H1 (cell line): ENCODE results near the gene STXBP5. TPM values are rescaled to one million over a fixed set of nuclear protein-coding genes. Genes with fewer than 3 reads are reported as not detected.

Experiments used
- CTCF ChIA-PET: fragments of 300-600 bp; sonication (Branson Sonifier 250); formaldehyde crosslinking; loops from one replicate; lab custom pipeline; 2021; ENCODE audit not compliant: partially characterized antibody; lab: Charles Lee
- POLR2A ChIA-PET: fragments of 300-600 bp; sonication (Branson Sonifier 250); formaldehyde crosslinking; loops from one replicate; lab custom pipeline; 2021; ENCODE audit warnings: inconsistent platforms; ENCODE audit not compliant: partially characterized antibody; lab: Charles Lee
- DNase-seq, 2 experiments: peaks; one replicate each; pipeline versions ENCODE4 v3.0.0 to v3.0.0-alpha.2; 2010 to 2022; ENCODE audit warnings: low spot score in 2 of 2, low read depth in 1 of 2, mixed read lengths in 1 of 2
- FAIRE-seq: peaks from 2 replicates; lab custom pipeline; 2011; peaks lifted over from hg19 to GRCh38; lab: Jason Lieb, UNC
- H2AFZ ChIP-seq: 2 replicates; pipeline ENCODE4 v1.8.1; 2012; ENCODE audit warnings: low read length, inconsistent platforms
- H2AK5ac ChIP-seq: 2 replicates; pipeline ENCODE4 v1.6.1; 2013; ENCODE audit warnings: low read depth, low read length
- H2BK120ac ChIP-seq: replicated peaks from 2 replicates; pipeline ENCODE3; 2013; ENCODE audit warnings: low read depth, low read length, inconsistent platforms
- H2BK12ac ChIP-seq: 2 replicates; pipeline ENCODE4 v1.6.1; 2013; ENCODE audit warnings: low read depth, low read length
- H2BK15ac ChIP-seq: 2 replicates; pipeline ENCODE4 v1.6.1; 2013; ENCODE audit warnings: low read length
- H2BK20ac ChIP-seq: 2 replicates; pipeline ENCODE4 v1.6.1; 2013; ENCODE audit warnings: low read length
- H2BK5ac ChIP-seq: 2 replicates; pipeline ENCODE4 v1.6.1; 2013; ENCODE audit warnings: low read depth, low read length
- H3K14ac ChIP-seq: 2 replicates; pipeline ENCODE4 v1.6.1; 2013; ENCODE audit warnings: inconsistent platforms; ENCODE audit not compliant: insufficient read length
- H3K18ac ChIP-seq: 2 replicates; pipeline ENCODE4 v1.6.1; 2013; ENCODE audit warnings: low read length; ENCODE audit errors: extremely low read depth
- H3K23ac ChIP-seq: 2 replicates; pipeline ENCODE4 v1.6.1; 2013; ENCODE audit warnings: inconsistent platforms; ENCODE audit not compliant: insufficient read length
- H3K23me2 ChIP-seq: 2 replicates; pipeline ENCODE4 v1.6.1; 2013; ENCODE audit warnings: low read depth, low read length
- H3K27ac ChIP-seq: 2 replicates; pipeline ENCODE4 v1.6.1; 2011; ENCODE audit warnings: low read depth, low read length, inconsistent platforms
- H3K27me3 ChIP-seq, 4 experiments: replicated peaks in 1 of 4; 1 replicate in 1 of 4; 2 replicates in 3 of 4; pipeline versions ENCODE4 v1.6.1 to v1.8.1; 2011 to 2013; ENCODE audit warnings: low read length in 3 of 4, mild to moderate bottlenecking in 3 of 4, inconsistent platforms in 2 of 4, mixed read lengths in 2 of 4, moderate library complexity in 1 of 4; ENCODE audit not compliant: control insufficient read depth in 3 of 4, insufficient read depth in 3 of 4; ENCODE audit errors: extremely low read depth in 1 of 4
- H3K36me3 ChIP-seq, 4 experiments: 2 replicates each; pipeline versions ENCODE4 v1.6.1 to v1.8.1; 2011 to 2013; ENCODE audit warnings: mild to moderate bottlenecking in 4 of 4, low read length in 3 of 4, moderate library complexity in 2 of 4, control low read depth in 1 of 4, inconsistent platforms in 1 of 4; ENCODE audit not compliant: insufficient read depth in 4 of 4, control insufficient read depth in 2 of 4
- H3K4ac ChIP-seq: replicated peaks from 2 replicates; pipeline ENCODE3; 2013; ENCODE audit warnings: low read length, low read depth, mixed read lengths, inconsistent platforms; ENCODE audit not compliant: insufficient read length
- H3K4me1 ChIP-seq, 4 experiments: replicated peaks in 1 of 4; 1 replicate in 1 of 4; 2 replicates in 3 of 4; pipeline versions ENCODE4 v1.6.1 to v1.8.1; 2011 to 2013; ENCODE audit warnings: low read length in 3 of 4, inconsistent platforms in 2 of 4, mixed read lengths in 1 of 4; ENCODE audit not compliant: insufficient read depth in 4 of 4, control insufficient read depth in 3 of 4
- H3K4me2 ChIP-seq, 2 experiments: 2 replicates each; pipeline versions ENCODE4 v1.6.1 to v1.8.1; 2011 to 2013; ENCODE audit warnings: low read depth in 2 of 2, low read length in 2 of 2, control low read depth in 1 of 2, inconsistent platforms in 1 of 2, mild to moderate bottlenecking in 1 of 2; ENCODE audit not compliant: insufficient read depth in 1 of 2
- H3K4me3 ChIP-seq, 4 experiments: fragments of 200-600, 300-600 bp in 1 of 4; sonication (generic), shearing (Covaris generic), sonication (Bioruptor Twin) in 1 of 4; 2 replicates each; pipeline versions ENCODE4 v1.5.1 to v1.8.1; 2011 to 2016; ENCODE audit warnings: low read length in 4 of 4, low read depth in 3 of 4, control low read depth in 2 of 4, inconsistent platforms in 2 of 4, mild to moderate bottlenecking in 2 of 4, mixed read lengths in 1 of 4, moderate library complexity in 1 of 4; ENCODE audit not compliant: insufficient read depth in 2 of 4; ENCODE audit errors: extremely low read depth in 1 of 4
- H3K56ac ChIP-seq: replicated peaks from 2 replicates; pipeline ENCODE3; 2013; ENCODE audit warnings: low read depth, mild to moderate bottlenecking, mixed read lengths, low read length, inconsistent platforms; ENCODE audit not compliant: insufficient read length
- H3K79me1 ChIP-seq: 2 replicates; pipeline ENCODE4 v1.6.1; 2013; ENCODE audit warnings: low read depth, low read length, control low read depth
- H3K79me2 ChIP-seq, 2 experiments: 2 replicates each; pipeline versions ENCODE4 v1.6.1 to v1.8.1; 2012 to 2013; ENCODE audit warnings: low read length in 2 of 2, mild to moderate bottlenecking in 2 of 2, inconsistent platforms in 1 of 2; ENCODE audit not compliant: insufficient read depth in 2 of 2, control insufficient read depth in 1 of 2
- H3K9ac ChIP-seq, 4 experiments: replicated peaks in 1 of 4; 1 replicate in 1 of 4; 2 replicates in 3 of 4; pipeline versions ENCODE4 v1.6.1 to v1.8.1; 2011 to 2013; ENCODE audit warnings: low read depth in 3 of 4, low read length in 3 of 4, control low read depth in 2 of 4, mild to moderate bottlenecking in 2 of 4, moderate library complexity in 2 of 4, inconsistent platforms in 1 of 4; ENCODE audit errors: extremely low read depth in 1 of 4
- H3K9me3 ChIP-seq, 2 experiments: 2 replicates each; pipeline versions ENCODE4 v1.6.1 to v1.8.1; 2012 to 2013; ENCODE audit warnings: mild to moderate bottlenecking in 2 of 2, moderate library complexity in 2 of 2, control low read depth in 1 of 2, inconsistent platforms in 1 of 2, low read depth in 1 of 2, low read length in 1 of 2, mixed read lengths in 1 of 2; ENCODE audit not compliant: insufficient read depth in 2 of 2
- H4K20me1 ChIP-seq, 2 experiments: replicated peaks in 1 of 2; 2 replicates each; pipeline versions ENCODE3 to v1.8.1; 2011 to 2013; ENCODE audit warnings: inconsistent platforms in 2 of 2, low read length in 2 of 2, mild to moderate bottlenecking in 1 of 2; ENCODE audit not compliant: insufficient read depth in 2 of 2, control insufficient read depth in 1 of 2
- H4K5ac ChIP-seq: 2 replicates; pipeline ENCODE4 v1.6.1; 2013; ENCODE audit warnings: low read length, low read depth, mixed read lengths, inconsistent platforms; ENCODE audit not compliant: insufficient read length
- H4K8ac ChIP-seq: 2 replicates; pipeline ENCODE4 v1.8.0; 2013; ENCODE audit warnings: mild to moderate bottlenecking, moderate library complexity, low read length, inconsistent platforms; ENCODE audit not compliant: insufficient read depth; ENCODE audit errors: extremely low read depth
- H4K91ac ChIP-seq: replicated peaks from 2 replicates; pipeline ENCODE3; 2013; ENCODE audit warnings: low read length, mixed read lengths, inconsistent platforms; ENCODE audit not compliant: insufficient read length
- CHD2 ChIP-seq: IDR thresholded peaks from 2 replicates; pipeline ENCODE4 v1.6.1; 2012; ENCODE audit warnings: low read length, improper control_type of control experiment
- EGR1 ChIP-seq: IDR thresholded peaks from 2 replicates; pipeline ENCODE4 v1.6.1; 2011; ENCODE audit warnings: low read depth, low read length, borderline replicate concordance
- RAD21 ChIP-seq, 2 experiments: IDR thresholded peaks in 1 of 2; conservative IDR thresholded peaks in 1 of 2; 2 replicates each; pipeline ENCODE4 v1.6.1; 2011; ENCODE audit warnings: low read depth in 2 of 2, low read length in 2 of 2, improper control_type of control experiment in 1 of 2, inconsistent platforms in 1 of 2, mild to moderate bottlenecking in 1 of 2, moderate library complexity in 1 of 2
- RXRA ChIP-seq: IDR thresholded peaks from 2 replicates; pipeline ENCODE4 v1.6.1; 2011; ENCODE audit warnings: low read depth, mild to moderate bottlenecking, low read length, moderate library complexity; ENCODE audit not compliant: insufficient read depth
- SP2 ChIP-seq: IDR thresholded peaks from 2 replicates; pipeline ENCODE4 v1.6.1; 2012; ENCODE audit warnings: mild to moderate bottlenecking, low read length, inconsistent platforms
- WGBS, 2 experiments: shearing (Covaris generic) in 1 of 2; methylation state at CpG; one replicate each; pipeline versions ENCODE4 v1.1.6 to v1.1.7; 2013 to 2015; ENCODE audit warnings: low lambda C conversion rate in 2 of 2, mixed read lengths in 2 of 2, inconsistent platforms in 1 of 2, low coverage in 1 of 2, missing lambda C conversion rate in 1 of 2; ENCODE audit not compliant: insufficient replicate concordance in 2 of 2, insufficient coverage in 1 of 2, insufficient read length in 1 of 2; ENCODE audit errors: extremely low coverage in 1 of 2, missing lambda C conversion rate in 1 of 2; 5-methylcytosine and 5-hydroxymethylcytosine counted together
- polyA plus RNA-seq, 7 experiments: library from polyadenylated mRNA; depleted of rRNA in 3 of 7; stranded (reverse) in 5 of 7; unstranded in 2 of 7; fragments of >200 nt in 5 of 7; fragments of 200-250 nt in 2 of 7; gene quantifications; 1 replicate in 5 of 7; 2 replicates in 1 of 7; 4 replicates in 1 of 7; pipeline versions ENCODE4 v1.2.1 to v1.2.3, GENCODE V29; 2011 to 2013; ENCODE audit warnings: missing spikeins in 2 of 7, mixed read lengths in 2 of 7
- total RNA-seq: library from RNA; stranded (reverse); fragmentation: NEBNext Ultra II Directional; extraction: Animal tissue kit (Norgen Biotek cat#: 25700); gene quantifications from 2 replicates; pipeline ENCODE4 v1.2.1, GENCODE V29; 2021

STXBP5 gene
- total and polyA plus RNA-seq, 2 of the 8 experiments (the other 6 are each of a cell fraction or from before 2014, with no cell fraction given): 2.7 to 10.8 TPM

GRCh38 chr6:147257760-147258159 lies 53.5 kb downstream of the STXBP5 start:
- no peak for FAIRE-seq
- POLR2A ChIA-PET: no interaction called here

More at GRCh38 chr6:147257760-147258159, 53.5 kb downstream of the STXBP5 start:
- Histone ChIP-seq H3K9me3 (no peaks in the 10 kb centered on the region), H2BK20ac (no peak overlapping the region), H4K8ac (no peak overlapping the region), H3K36me3 (no peaks in the 10 kb centered on the region), H3K9ac (no peak overlapping the region), H4K91ac (no peak overlapping the region), H3K27ac (no peak overlapping the region), H3K79me1 (no peaks in the 10 kb centered on the region), H2BK5ac (no peak overlapping the region; the same call in 1 of the 2 replicates), H3K23me2 (no peaks in the 10 kb centered on the region), H2BK15ac (no peak overlapping the region), H4K5ac (no peak overlapping the region), H3K14ac (no peak overlapping the region), H3K4me3 (no peak overlapping the region), H3K4me1 (no peaks in the 10 kb centered on the region), H2BK120ac (no peak overlapping the region), H3K4ac (no peak overlapping the region), H3K18ac (no peak overlapping the region), H4K20me1 (no peaks in the 10 kb centered on the region), H2BK12ac (no peak overlapping the region), H2AK5ac (no peak overlapping the region), H3K79me2 (no peaks in the 10 kb centered on the region), H3K27me3 (no peaks in the 10 kb centered on the region), H3K23ac (no peak overlapping the region), H2AFZ (no peak overlapping the region), H3K56ac (no peak overlapping the region), H3K4me2 (no peak overlapping the region)
- 96% methylated on average over 5 of the region's 5 CpGs; no CpG with 5 or more reads in 1 of the 2 experiments for WGBS, 2 experiments
- TF ChIP-seq EGR1 (no peak), CHD2 (no peak), RXRA (no peak), SP2 (no peak), RAD21 (IDR thresholded peaks at IDR 0.05 in 1 of 2, conservative IDR thresholded peaks at IDR 0.05 in 1 of 2; ENCODE audit: low read depth in 2 of 2, low read length in 2 of 2) (no peak)
- DNase-seq: no peak
- CTCF ChIA-PET: no interaction called here
